ENCODE results near the gene PEAK1.
"Not testable (repeated sequence)": the region's sequence is repeated elsewhere in the genome, so short reads cannot be mapped to it uniquely, and the experiment has no call there.

Gene PEAK1

GRCh38 chr15:77416148-77416455 lies 3.8 kb downstream of the PEAK1 start:
- H3K9ac ChIP-seq (ENCODE audit: low read depth, low read length), result no peak overlapping the region
- H3K36me3 ChIP-seq (ENCODE audit: insufficient read depth, low read length), result no peaks in the 10 kb centered on the region
- H3K9me3 ChIP-seq (ENCODE audit: control insufficient read depth, insufficient read depth, low read length), result no peaks in the 10 kb centered on the region
- peaks cover 19% of the 10 kb centered on the region; the same call in 1 of the 2 replicates for H3K4me1 ChIP-seq (ENCODE audit: insufficient read depth, low read length)

- H3K9me3 ChIP-seq (ENCODE audit: control insufficient read depth, insufficient read depth, low read length), result no peaks in the 10 kb centered on the region
- H3K4me1 ChIP-seq (ENCODE audit: insufficient read depth, low read length), result peaks cover 19% of the 10 kb centered on the region; the same call in 1 of the 2 replicates
- H3K9ac ChIP-seq (ENCODE audit: low read depth, low read length), result no peak overlapping the region
- H3K36me3 ChIP-seq (ENCODE audit: insufficient read depth, low read length), result no peaks in the 10 kb centered on the region
Observed at GRCh38 chr15:77415450-77416147, 4.3 kb downstream of the PEAK1 start.

DNA sequence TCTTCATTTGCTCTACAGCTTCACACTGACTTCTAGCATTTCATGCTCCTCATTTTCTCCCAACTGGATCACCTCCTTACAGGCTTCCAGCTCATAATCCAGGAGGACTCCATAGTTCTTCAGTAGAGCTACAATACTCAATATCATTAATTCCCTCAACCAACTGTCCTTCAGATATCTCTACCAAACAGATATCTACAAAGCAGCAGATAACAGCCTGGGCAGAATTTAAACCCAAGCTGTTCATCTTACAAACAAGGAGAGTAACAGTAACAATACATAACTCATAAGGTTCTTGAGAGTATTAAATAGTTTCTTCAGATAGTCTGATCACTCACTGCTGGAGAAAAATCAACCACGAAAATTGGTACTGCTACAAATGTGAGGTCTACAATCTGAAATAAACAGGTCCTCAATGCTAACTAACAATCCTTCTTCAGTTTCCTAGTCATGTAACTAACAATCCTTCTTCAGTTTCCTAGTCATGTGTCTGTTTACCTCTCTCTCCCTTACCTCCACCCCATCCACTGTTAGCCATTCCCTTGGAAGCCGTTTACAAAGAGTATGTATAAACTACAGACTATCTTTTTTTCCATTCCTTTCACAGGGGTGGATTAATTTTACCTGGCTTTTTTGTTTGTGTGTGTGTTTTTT lies 5.0 kb downstream of the PEAK1 start:
- H3K9me3 ChIP-seq (ENCODE audit: control insufficient read depth, insufficient read depth, low read length), result no peaks in the 10 kb centered on the region
- no peak overlapping the region for H3K9ac ChIP-seq (ENCODE audit: low read depth, low read length)
- peaks cover 19% of the 10 kb centered on the region; the same call in 1 of the 2 replicates for H3K4me1 ChIP-seq (ENCODE audit: insufficient read depth, low read length)
- H3K36me3 ChIP-seq (ENCODE audit: insufficient read depth, low read length), result no peaks in the 10 kb centered on the region

GRCh38 chr15:77413699-77414349 lies 6.1 kb downstream of the PEAK1 start:
- peaks cover 19% of the 10 kb centered on the region; the same call in 1 of the 2 replicates for H3K4me1 ChIP-seq (ENCODE audit: insufficient read depth, low read length)

GRCh38 chr15:77412972-77413698 lies 6.8 kb downstream of the PEAK1 start:
- Histone ChIP-seq H3K9ac (ENCODE audit: low read depth, low read length) (no peak overlapping the region), H3K4me1 (ENCODE audit: insufficient read depth, low read length) (peaks cover 19% of the 10 kb centered on the region; the same call in 1 of the 2 replicates), H3K9me3 (ENCODE audit: control insufficient read depth, insufficient read depth, low read length) (no peaks in the 10 kb centered on the region), H3K36me3 (ENCODE audit: insufficient read depth, low read length) (no peaks in the 10 kb centered on the region)

More at GRCh38 chr15:77413699-77414349, 6.1 kb downstream of the PEAK1 start:
- H3K36me3 ChIP-seq (ENCODE audit: insufficient read depth, low read length), result no peaks in the 10 kb centered on the region
- no peak overlapping the region for H3K9ac ChIP-seq (ENCODE audit: low read depth, low read length)
- no peaks in the 10 kb centered on the region for H3K9me3 ChIP-seq (ENCODE audit: control insufficient read depth, insufficient read depth, low read length)

- H3K4me1 ChIP-seq (ENCODE audit: insufficient read depth, low read length), result peaks cover 11% of the 10 kb centered on the region; the same call in 1 of the 2 replicates
- H3K9ac ChIP-seq (ENCODE audit: low read depth, low read length), result no peak overlapping the region
- no peaks in the 10 kb centered on the region for H3K36me3 ChIP-seq (ENCODE audit: insufficient read depth, low read length)
Observed at GRCh38 chr15:77411619-77411976, 8.3 kb downstream of the PEAK1 start.

DNA sequence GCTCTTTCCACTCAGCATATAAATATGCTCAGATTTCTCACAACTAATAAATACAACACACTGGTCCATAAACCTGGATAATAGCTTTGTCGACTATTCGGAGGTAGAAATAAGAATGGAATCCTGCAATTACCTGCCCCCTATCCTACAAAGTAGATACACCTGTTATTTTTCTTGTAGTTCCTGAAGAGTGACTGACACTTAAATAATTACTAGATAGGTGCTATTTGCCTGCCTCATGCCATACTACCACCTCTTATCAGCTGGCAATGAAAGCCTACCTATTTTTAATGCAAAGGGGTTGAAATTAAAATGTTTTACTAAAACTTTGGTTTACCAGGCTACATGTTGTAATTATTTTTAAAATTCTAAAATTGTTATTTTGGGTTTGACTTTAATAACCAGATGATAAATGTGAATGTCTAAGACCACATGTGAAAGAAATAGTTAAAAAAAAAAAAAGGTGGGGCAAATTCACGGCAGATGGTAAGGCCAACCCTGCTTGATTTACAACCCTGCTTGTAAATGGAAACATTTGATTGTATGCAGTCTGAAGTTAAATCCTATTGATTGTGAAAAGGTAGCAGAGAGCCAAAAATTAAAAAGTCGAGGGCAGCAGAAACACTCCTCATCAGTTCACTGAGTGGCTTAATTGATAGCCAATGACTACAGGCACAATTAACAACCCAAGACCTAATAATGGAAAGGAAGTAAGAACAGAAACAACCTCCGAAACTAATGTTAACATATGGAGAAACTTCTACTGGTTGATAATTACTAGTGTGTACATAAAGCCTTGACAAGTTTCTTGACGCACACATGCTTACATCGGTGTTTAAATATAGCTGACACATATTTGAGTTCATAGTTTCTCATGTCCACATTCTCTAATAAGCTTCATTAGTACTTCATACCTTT lies 8.9 kb downstream of the PEAK1 start:
- H3K9ac ChIP-seq (ENCODE audit: low read depth, low read length), result no peak overlapping the region
- H3K4me1 ChIP-seq (ENCODE audit: insufficient read depth, low read length), result peaks cover 5% of the 10 kb centered on the region; the same call in 1 of the 2 replicates
- H3K36me3 ChIP-seq (ENCODE audit: insufficient read depth, low read length), result no peaks in the 10 kb centered on the region
- H3K9me3 ChIP-seq (ENCODE audit: control insufficient read depth, insufficient read depth, low read length), result no peaks in the 10 kb centered on the region

More at GRCh38 chr15:77411619-77411976, 8.3 kb downstream of the PEAK1 start:
- no peaks in the 10 kb centered on the region for H3K9me3 ChIP-seq (ENCODE audit: control insufficient read depth, insufficient read depth, low read length)

GRCh38 chr15:77410157-77410500 lies 9.8 kb downstream of the PEAK1 start:
- H3K36me3 ChIP-seq (ENCODE audit: insufficient read depth, low read length); H3K9ac ChIP-seq (ENCODE audit: low read depth, low read length); H3K4me1 ChIP-seq (ENCODE audit: insufficient read depth, low read length); H3K9me3 ChIP-seq (ENCODE audit: control insufficient read depth, insufficient read depth, low read length): not testable (repeated sequence)

DNA sequence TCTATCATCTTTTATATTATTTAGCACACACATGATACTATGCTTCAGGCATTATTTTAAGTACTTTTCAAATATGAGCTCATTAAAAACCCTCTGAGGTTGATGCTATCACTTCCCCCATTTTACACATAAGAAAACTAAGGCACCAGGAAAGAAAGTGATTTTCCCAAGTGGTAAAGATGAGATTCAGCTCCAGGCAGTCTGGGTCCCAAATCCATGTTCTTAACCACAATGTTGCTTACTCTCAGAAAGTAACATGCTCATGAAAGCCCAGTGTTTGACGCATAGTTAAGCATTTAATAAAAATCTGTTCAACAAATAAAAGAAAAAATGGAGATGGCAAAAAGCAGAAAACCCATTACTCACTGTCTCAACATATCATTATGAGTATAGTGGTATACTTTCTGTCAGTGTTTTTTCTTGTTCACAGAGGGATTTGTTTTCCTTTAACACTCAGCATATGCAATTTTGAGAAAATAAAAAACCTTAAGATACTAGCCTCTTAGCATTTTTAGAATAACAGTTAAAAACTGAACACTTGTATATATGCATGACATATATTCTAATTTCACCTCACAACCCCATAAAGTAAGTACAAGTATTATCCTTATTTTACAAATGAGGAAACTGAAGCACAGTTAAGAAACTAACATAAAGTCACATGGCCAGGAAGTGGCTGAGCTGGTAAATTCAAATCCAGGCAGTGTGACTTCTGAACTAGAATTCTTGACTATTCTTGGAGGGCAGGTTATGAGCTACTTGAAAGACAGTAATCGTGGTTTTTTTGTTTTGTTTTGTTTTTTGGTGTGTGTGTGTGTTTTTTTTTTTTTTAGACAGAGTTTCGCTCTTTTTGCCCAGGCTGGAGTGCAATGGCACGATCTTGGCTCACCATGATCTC lies 10.4 kb downstream of the PEAK1 start:
- no peaks in the 10 kb centered on the region for H3K4me1 ChIP-seq (ENCODE audit: insufficient read depth, low read length)
- H3K9ac ChIP-seq (ENCODE audit: low read depth, low read length), result no peak overlapping the region
- H3K9me3 ChIP-seq (ENCODE audit: control insufficient read depth, insufficient read depth, low read length), result no peaks in the 10 kb centered on the region
- H3K36me3 ChIP-seq (ENCODE audit: insufficient read depth, low read length), result no peaks in the 10 kb centered on the region

DNA sequence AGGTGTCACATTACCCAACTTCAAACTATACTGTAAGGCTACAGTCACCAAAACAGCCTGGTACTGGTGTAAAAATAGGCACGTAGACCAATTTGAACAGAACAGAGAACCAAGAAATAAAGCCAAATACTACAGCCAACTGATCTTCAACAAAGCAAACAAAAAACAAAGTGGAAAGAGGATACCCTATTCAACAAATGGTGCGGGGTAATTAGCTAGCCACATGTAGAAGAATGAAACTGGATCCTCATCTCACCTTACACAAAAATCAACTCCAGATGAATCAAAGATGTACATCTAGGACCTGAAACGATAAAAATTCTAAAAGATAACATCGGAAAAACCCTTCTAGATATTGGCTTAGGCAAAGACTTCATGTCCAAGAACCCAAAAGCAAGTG lies 13.1 kb downstream of the PEAK1 start:
- Histone ChIP-seq H3K9me3 (ENCODE audit: control insufficient read depth, insufficient read depth, low read length) (no peaks in the 10 kb centered on the region), H3K4me1 (ENCODE audit: insufficient read depth, low read length) (no peaks in the 10 kb centered on the region), H3K36me3 (ENCODE audit: insufficient read depth, low read length) (no peaks in the 10 kb centered on the region), H3K9ac (ENCODE audit: low read depth, low read length) (no peak overlapping the region)

GRCh38 chr15:77406173-77406759 lies 13.6 kb downstream of the PEAK1 start:
- not testable (repeated sequence) for H3K4me1 ChIP-seq (ENCODE audit: insufficient read depth, low read length); H3K9ac ChIP-seq (ENCODE audit: low read depth, low read length); H3K36me3 ChIP-seq (ENCODE audit: insufficient read depth, low read length); H3K9me3 ChIP-seq (ENCODE audit: control insufficient read depth, insufficient read depth, low read length)

DNA sequence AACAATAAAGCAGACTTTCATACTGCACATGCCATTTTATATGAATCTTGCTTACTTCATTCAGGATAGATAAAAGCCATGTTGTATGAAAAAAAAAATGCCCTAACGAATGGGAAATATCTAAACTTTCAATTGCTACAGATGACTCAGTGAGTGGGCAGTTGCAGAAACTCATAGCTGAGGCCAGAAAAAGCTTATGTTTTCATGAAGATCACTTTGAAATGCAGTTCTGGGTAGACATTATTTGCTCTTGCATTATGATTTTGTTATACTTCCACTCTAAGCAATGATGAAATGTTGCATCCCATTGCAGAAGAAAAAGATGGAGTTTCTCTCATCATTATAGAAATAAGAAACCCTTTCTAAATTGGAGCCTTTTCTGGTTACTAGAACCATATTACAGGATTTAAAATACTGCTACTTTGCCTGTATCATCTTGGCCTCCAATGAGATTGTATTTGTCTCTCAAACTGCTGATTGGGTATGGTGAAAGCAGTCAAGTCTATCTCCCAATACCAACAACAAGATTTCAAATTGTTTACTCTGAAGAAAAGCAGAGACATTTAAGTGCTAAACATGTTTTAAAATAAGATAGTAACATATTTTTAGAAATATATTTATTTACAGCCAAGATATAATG lies 17.0 kb downstream of the PEAK1 start:
- peaks cover 4% of the 10 kb centered on the region; the same call in 1 of the 2 replicates for H3K9me3 ChIP-seq (ENCODE audit: control insufficient read depth, insufficient read depth, low read length)
- no peaks in the 10 kb centered on the region for H3K36me3 ChIP-seq (ENCODE audit: insufficient read depth, low read length)
- no peaks in the 10 kb centered on the region for H3K4me1 ChIP-seq (ENCODE audit: insufficient read depth, low read length)
- H3K9ac ChIP-seq (ENCODE audit: low read depth, low read length), result no peak overlapping the region

Measured in ES-I3 (cell line).